Heart left ventricle (tissue), 13 donors: Measurements from ENCODE around the gene SAXO1.

ENCODE experiments used
- CTCF ChIP-seq, 12 donors: fragments of 200-600 bp; sonication (generic) in 4 of 12; IDR thresholded peaks; one replicate each; pipeline versions ENCODE4 v1.5.0 to v1.8.0; 2018 to 2022; ENCODE audit warnings: antibody characterized with exemption in 12 of 12, mild to moderate bottlenecking in 5 of 12
- POLR2A ChIP-seq, 2 donors: fragments of 450-650 bp; IDR thresholded peaks; one replicate each; pipeline ENCODE4 v1.6.1; 2017; ENCODE audit warnings: antibody characterized with exemption in 2 of 2, mild to moderate bottlenecking in 2 of 2, moderate library complexity in 2 of 2
- donor health status: ischemic (EF 13 %, LVEDD 7.1; RV severe dilation, severe dysfunction).
- donor health status: DM: no; HTN: yes; CAD: no.
- donor health status: DM: no; HTN: no; CAD: no.
- donor health status: ischemic (EF 25% LVEDD 6.9; RV normal size, moderate dysfunction).
- donor health status: ischemic (EF 25% LVEDD 5.7; RV mildly dilated, moderate dysfunction).
- donor health status: ischemic (EF 35%, LVEDD 5.7; RV mildly dilated, moderate dysfunction).
- donor health status: nonischemic (EF 11% LVEDD 7.7; RV severe dilation, severe dysfunction).
- donor health status: DM: yes; HTN: yes; CAD: no.
- donor health status: PGD.
- donor health status: ischemic (EF 29% LVEDD 5.4; RV normal size, mild dysfunction).
- donor health status: nonischemic (EF 23%, LVEDD 6.1; RV moderate dilation, normal function).

- no peak for TF ChIP-seq CTCF (IDR thresholded peaks at IDR 0.05)
- no peak for TF ChIP-seq POLR2A (IDR thresholded peaks at IDR 0.05)
Observed at GRCh38 chr9:18890372-18890771, 142.6 kb downstream of the SAXO1 start.
